ENCODE data around the gene ASIC1.
A peak's percentile ranks its signal among the peaks of the same experiment; 100 is the strongest.

Gene ASIC1

GRCh38 chr12:50041062-50041860 lies 16.1 kb upstream of the ASIC1 start:
- no peak for DNase-seq

GRCh38 chr12:50041962-50042361 lies 15.4 kb upstream of the ASIC1 start:
- no peak for DNase-seq

GRCh38 chr12:50042693-50043092 lies 14.7 kb upstream of the ASIC1 start:
- DNase-seq = peak in 1 of 2 experiments; percentile 40

GRCh38 chr12:50043308-50043707 lies 14.1 kb upstream of the ASIC1 start:
- DNase-seq = no peak

- peak in 1 of 2 experiments; percentile 28 for DNase-seq
These were observed 13.5 kb upstream of the ASIC1 start for GRCh38 chr12:50043854-50044253.

GRCh38 chr12:50047693-50048250 lies 9.6 kb upstream of the ASIC1 start:
- DNase-seq = no peak

GRCh38 chr12:50049254-50050118 lies 7.9 kb upstream of the ASIC1 start:
- DNase-seq = no peak

GRCh38 chr12:50050119-50050385 lies 7.3 kb upstream of the ASIC1 start:
- no peak for DNase-seq

GRCh38 chr12:50050410-50051098 lies 6.8 kb upstream of the ASIC1 start:
- DNase-seq = no peak

- no peak for DNase-seq
These were observed 6.1 kb upstream of the ASIC1 start for GRCh38 chr12:50051101-50051806.

- DNase-seq = no peak
These were observed 4.9 kb upstream of the ASIC1 start for GRCh38 chr12:50052544-50052943.

GRCh38 chr12:50052964-50053363 lies 4.4 kb upstream of the ASIC1 start:
- DNase-seq = no peak

- no peak for DNase-seq
These were observed 3.8 kb upstream of the ASIC1 start for GRCh38 chr12:50053583-50053982.

GRCh38 chr12:50055831-50056638 lies 1.4 kb upstream of the ASIC1 start:
- peak; percentile 76 for DNase-seq

GRCh38 chr12:50056639-50056976 lies 788 bp upstream of the ASIC1 start:
- DNase-seq = peak in 1 of 2 experiments; percentile 41

- DNase-seq = peak; percentile 38 to 46
These were observed 687 bp downstream of the ASIC1 start for GRCh38 chr12:50057896-50058670.

- DNase-seq = peak; percentile 40 to 51
These were observed 1.4 kb downstream of the ASIC1 start for GRCh38 chr12:50058743-50059312.

GRCh38 chr12:50059440-50060119 lies 2.2 kb downstream of the ASIC1 start:
- peak; percentile 75 to 81 for DNase-seq

- DNase-seq = no peak
These were observed 2.7 kb downstream of the ASIC1 start for GRCh38 chr12:50060120-50060468.

GRCh38 chr12:50061171-50061570 lies 3.8 kb downstream of the ASIC1 start:
- no peak for DNase-seq

All from activated T-cell treated with anti-CD3 and anti-CD28 coated beads, Interleukin-2, amount 50 U/mL, for 48 hours (primary cell).